ENCODE results near the gene WWOX. TPM values are rescaled to one million over a fixed set of nuclear protein-coding genes. Genes with fewer than 3 reads are reported as not detected.
"Not testable (repeated sequence)": the region's sequence is repeated elsewhere in the genome, so short reads cannot be mapped to it uniquely, and the experiment has no call there.

The WWOX gene
- total RNA-seq, 1 experiment from 2014 or later, result 79.9 TPM

GRCh38 chr16:78596996-78597422 lies 497.6 kb downstream of the WWOX start:
- POLR2A ChIA-PET (ENCODE audit: low non-redundant PET), result no interaction called here
- Histone ChIP-seq H3K4me1 (ENCODE audit: insufficient read depth, low read length, poor library complexity, severe bottlenecking) (peaks cover 4% of the 10 kb centered on the region), H3K36me3 (ENCODE audit: insufficient read depth, low read length, poor library complexity, severe bottlenecking) (no peaks in the 10 kb centered on the region), H3K9me3 (ENCODE audit: low read depth, low read length, poor library complexity, severe bottlenecking) (no peaks in the 10 kb centered on the region), H3K27me3 (replicated peaks; ENCODE audit: insufficient read depth, low read depth, low read length, poor library complexity) (no peaks in the 10 kb centered on the region), H3K4me3 (ENCODE audit: low read depth, low read length, poor library complexity, severe bottlenecking) (no peak overlapping the region), H3K27ac (ENCODE audit: low read depth, low read length, poor library complexity, severe bottlenecking) (no peak overlapping the region)
- no peak for DNase-seq (ENCODE audit: low spot score)
- CTCF ChIA-PET, result interaction anchor here (0.6 kb wide), 1 partner anchor 1870 kb away, joined by 3 read pairs; no protein-coding TSS in a partner anchor
- intact Hi-C loops (cut with micrococcal nuclease; ENCODE audit: unreplicated experiment), result no loop called here
- no peak for TF ChIP-seq CTCF (conservative IDR thresholded peaks at IDR 0.05; ENCODE audit: low read depth, low read length)
- TF ChIP-seq EZH2 (IDR thresholded peaks at IDR 0.05; ENCODE audit: borderline replicate concordance, low read depth, low read length, poor library complexity, severe bottlenecking), result no peak
- BruUV-seq (replicated peaks), result no TSS peak

DNA sequence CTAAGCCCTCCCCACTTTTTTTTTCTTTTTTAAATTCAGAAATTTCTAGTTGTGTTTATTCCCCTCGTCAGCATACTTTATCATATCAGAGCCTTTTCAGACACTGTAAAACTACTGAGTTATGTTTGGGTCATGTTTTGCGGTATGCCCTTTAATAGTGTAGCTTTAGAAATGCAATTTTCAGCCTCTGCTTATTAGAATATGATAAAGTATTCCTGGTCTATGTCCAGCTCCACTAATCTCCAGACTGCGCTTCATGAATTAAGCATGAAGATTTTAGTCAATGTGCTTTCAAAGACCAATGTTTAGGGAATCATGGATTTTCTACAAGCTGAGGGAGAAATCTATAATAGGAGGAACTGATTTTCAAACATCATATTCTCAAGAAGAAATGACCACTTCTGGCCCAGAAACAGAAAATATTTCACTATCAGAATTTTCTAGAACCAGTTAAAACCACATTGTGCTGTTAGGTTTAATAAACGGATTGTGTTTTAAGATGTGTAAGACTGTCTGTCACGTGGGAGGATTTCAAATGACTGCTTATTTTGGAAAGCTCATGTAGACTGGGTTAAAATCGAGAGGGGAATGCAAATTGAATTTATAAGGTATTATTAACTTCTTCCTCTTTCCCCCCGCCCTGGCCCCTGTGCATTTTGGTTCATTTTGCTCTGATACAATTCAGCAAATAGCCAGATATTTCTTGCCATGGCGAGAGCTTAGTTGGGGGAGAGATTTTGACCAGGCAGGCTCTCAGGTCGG lies 498.5 kb downstream of the WWOX start:
- Histone ChIP-seq H3K4me3 (ENCODE audit: low read depth, low read length, poor library complexity, severe bottlenecking) (no peak overlapping the region), H3K27ac (ENCODE audit: low read depth, low read length, poor library complexity, severe bottlenecking) (no peak overlapping the region), H3K36me3 (ENCODE audit: insufficient read depth, low read length, poor library complexity, severe bottlenecking) (no peaks in the 10 kb centered on the region), H3K4me1 (ENCODE audit: insufficient read depth, low read length, poor library complexity, severe bottlenecking) (peaks cover 4% of the 10 kb centered on the region), H3K9me3 (ENCODE audit: low read depth, low read length, poor library complexity, severe bottlenecking) (no peaks in the 10 kb centered on the region), H3K27me3 (replicated peaks; ENCODE audit: insufficient read depth, low read depth, low read length, poor library complexity) (no peaks in the 10 kb centered on the region)
- CTCF ChIA-PET, result no interaction called here
- DNase-seq (ENCODE audit: low spot score), result no peak
- intact Hi-C loops (cut with micrococcal nuclease; ENCODE audit: unreplicated experiment), result no loop called here
- BruUV-seq (replicated peaks), result no TSS peak
- POLR2A ChIA-PET (ENCODE audit: low non-redundant PET), result no interaction called here
- no peak for TF ChIP-seq EZH2 (IDR thresholded peaks at IDR 0.05; ENCODE audit: borderline replicate concordance, low read depth, low read length, poor library complexity, severe bottlenecking)
- no peak for TF ChIP-seq CTCF (conservative IDR thresholded peaks at IDR 0.05; ENCODE audit: low read depth, low read length)

- Histone ChIP-seq H3K27ac (ENCODE audit: low read depth, low read length, poor library complexity, severe bottlenecking) (no peak overlapping the region), H3K36me3 (ENCODE audit: insufficient read depth, low read length, poor library complexity, severe bottlenecking) (no peaks in the 10 kb centered on the region), H3K4me3 (ENCODE audit: low read depth, low read length, poor library complexity, severe bottlenecking) (no peak overlapping the region), H3K27me3 (replicated peaks; ENCODE audit: insufficient read depth, low read depth, low read length, poor library complexity) (no peaks in the 10 kb centered on the region), H3K4me1 (ENCODE audit: insufficient read depth, low read length, poor library complexity, severe bottlenecking) (peaks cover 4% of the 10 kb centered on the region), H3K9me3 (ENCODE audit: low read depth, low read length, poor library complexity, severe bottlenecking) (no peaks in the 10 kb centered on the region)
- intact Hi-C loops (cut with micrococcal nuclease; ENCODE audit: unreplicated experiment), result no loop called here
- no peak for DNase-seq (ENCODE audit: low spot score)
- BruUV-seq (replicated peaks), result no TSS peak
- TF ChIP-seq CTCF (conservative IDR thresholded peaks at IDR 0.05; ENCODE audit: low read depth, low read length), result no peak
- TF ChIP-seq EZH2 (IDR thresholded peaks at IDR 0.05; ENCODE audit: borderline replicate concordance, low read depth, low read length, poor library complexity, severe bottlenecking), result no peak
- ChIA-PET POLR2A (ENCODE audit: low non-redundant PET) (no interaction called here), CTCF (no interaction called here)
Observed at GRCh38 chr16:78599271-78599670, 499.8 kb downstream of the WWOX start.

GRCh38 chr16:78604423-78605062 lies 505.1 kb downstream of the WWOX start:
- intact Hi-C loops (cut with micrococcal nuclease; ENCODE audit: unreplicated experiment); CTCF ChIA-PET; H3K9me3 ChIP-seq (ENCODE audit: low read depth, low read length, poor library complexity, severe bottlenecking); BruUV-seq (replicated peaks); H3K36me3 ChIP-seq (ENCODE audit: insufficient read depth, low read length, poor library complexity, severe bottlenecking); H3K4me1 ChIP-seq (ENCODE audit: insufficient read depth, low read length, poor library complexity, severe bottlenecking); DNase-seq (ENCODE audit: low spot score); POLR2A ChIA-PET (ENCODE audit: low non-redundant PET); H3K27ac ChIP-seq (ENCODE audit: low read depth, low read length, poor library complexity, severe bottlenecking); H3K4me3 ChIP-seq (ENCODE audit: low read depth, low read length, poor library complexity, severe bottlenecking); H3K27me3 ChIP-seq (replicated peaks; ENCODE audit: insufficient read depth, low read depth, low read length, poor library complexity): not testable (repeated sequence)

Data from A673 (cell line).